Glutamatergic neuron (in vitro differentiated cells): ENCODE data around the gene FBXO31. TPM values are rescaled to one million over a fixed set of nuclear protein-coding genes. Genes with fewer than 3 reads are reported as not detected.

Source experiments
- DNase-seq: peaks from one replicate; pipeline ENCODE4 v3.0.0; 2022
- H3K27ac Mint-ChIP-seq: one replicate; pipeline ENCODE4 v1.8.0; 2020; ENCODE audit warnings: mild to moderate bottlenecking, mixed read lengths, inconsistent platforms; ENCODE audit not compliant: unreplicated experiment
- H3K27me3 Mint-ChIP-seq: one replicate; pipeline ENCODE4 v1.8.0; 2020; ENCODE audit warnings: mild to moderate bottlenecking, moderate library complexity, mixed read lengths, inconsistent platforms; ENCODE audit not compliant: unreplicated experiment
- H3K36me3 Mint-ChIP-seq: one replicate; pipeline ENCODE4 v1.8.0; 2020; ENCODE audit warnings: mild to moderate bottlenecking, mixed read lengths, inconsistent platforms; ENCODE audit not compliant: unreplicated experiment
- H3K4me1 Mint-ChIP-seq: one replicate; pipeline ENCODE4 v1.8.0; 2020; ENCODE audit warnings: mild to moderate bottlenecking, low read depth, mixed read lengths, inconsistent platforms; ENCODE audit not compliant: unreplicated experiment
- H3K4me3 Mint-ChIP-seq: one replicate; pipeline ENCODE4 v1.8.0; 2020; ENCODE audit warnings: mild to moderate bottlenecking, mixed read lengths, inconsistent platforms; ENCODE audit not compliant: unreplicated experiment
- H3K9me3 Mint-ChIP-seq: one replicate; pipeline ENCODE4 v1.8.0; 2020; ENCODE audit warnings: mild to moderate bottlenecking, moderate library complexity, mixed read lengths, inconsistent platforms; ENCODE audit not compliant: unreplicated experiment
- CTCF ChIP-seq: fragments of 200-600 bp; sonication (generic); IDR thresholded peaks from one replicate; pipeline ENCODE4 v1.5.0; 2021; ENCODE audit not compliant: partially characterized antibody, unreplicated experiment
- total RNA-seq: library from RNA; stranded (reverse); fragmentation: NEBNext Ultra II Directional; extraction: Animal tissue kit (Norgen Biotek cat#: 25700); gene quantifications from one replicate; pipeline ENCODE4 v1.2.1, GENCODE V29; 2021; ENCODE audit not compliant: unreplicated experiment

Gene FBXO31
- total RNA-seq, 1 donor from 2014 or later = 66.7 TPM

- H3K9me3 Mint-ChIP-seq = peaks cover 6% of the 10 kb centered on the region
- H3K36me3 Mint-ChIP-seq = no peaks in the 10 kb centered on the region
- TF ChIP-seq CTCF = no peak
- H3K27ac Mint-ChIP-seq = no peak overlapping the region
- peaks cover 22% of the 10 kb centered on the region for H3K4me1 Mint-ChIP-seq
- H3K27me3 Mint-ChIP-seq = peaks cover 9% of the 10 kb centered on the region
- no peak overlapping the region for H3K4me3 Mint-ChIP-seq
- peak; percentile 7 for DNase-seq
Observed at GRCh38 chr16:87327798-87328495, 55.6 kb downstream of the FBXO31 start.

- Mint-ChIP-seq H3K9me3 (peaks cover 8% of the 10 kb centered on the region), H3K27ac (peak overlapping the region; percentile 68), H3K4me3 (peak overlapping the region; percentile 47), H3K27me3 (peaks cover 14% of the 10 kb centered on the region), H3K36me3 (no peaks in the 10 kb centered on the region), H3K4me1 (peaks cover 29% of the 10 kb centered on the region)
- TF ChIP-seq CTCF = no peak
- DNase-seq = no peak
Observed at GRCh38 chr16:87326151-87326571, 57.4 kb downstream of the FBXO31 start.

DNA sequence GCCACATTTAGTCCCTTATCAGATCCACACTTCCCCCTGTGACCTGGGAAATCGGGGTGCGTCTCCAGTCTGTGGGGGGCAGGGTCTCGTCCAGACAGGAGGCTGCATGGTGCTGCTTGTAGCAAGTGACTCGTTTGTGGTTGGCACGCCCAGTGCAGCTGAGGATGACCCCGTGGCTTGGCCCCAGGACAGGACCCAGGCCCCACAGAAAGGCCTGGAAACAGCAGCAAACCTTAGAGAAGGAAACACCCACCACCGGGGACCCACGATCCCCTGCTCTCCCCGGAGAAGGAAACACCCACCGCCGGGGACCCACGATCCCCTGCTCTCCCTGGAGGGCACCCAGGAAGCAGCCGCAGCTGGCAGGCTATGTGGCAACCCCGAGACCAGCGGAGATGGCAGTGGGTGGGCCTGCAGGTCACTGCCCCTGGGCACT is 58.1 kb downstream of the FBXO31 start:
- DNase-seq = no peak
- Mint-ChIP-seq H3K36me3 (no peaks in the 10 kb centered on the region), H3K4me1 (peaks cover 30% of the 10 kb centered on the region), H3K9me3 (peaks cover 7% of the 10 kb centered on the region), H3K27ac (peak overlapping the region; percentile 82), H3K4me3 (no peak overlapping the region), H3K27me3 (peaks cover 10% of the 10 kb centered on the region)
- TF ChIP-seq CTCF = no peak

DNA sequence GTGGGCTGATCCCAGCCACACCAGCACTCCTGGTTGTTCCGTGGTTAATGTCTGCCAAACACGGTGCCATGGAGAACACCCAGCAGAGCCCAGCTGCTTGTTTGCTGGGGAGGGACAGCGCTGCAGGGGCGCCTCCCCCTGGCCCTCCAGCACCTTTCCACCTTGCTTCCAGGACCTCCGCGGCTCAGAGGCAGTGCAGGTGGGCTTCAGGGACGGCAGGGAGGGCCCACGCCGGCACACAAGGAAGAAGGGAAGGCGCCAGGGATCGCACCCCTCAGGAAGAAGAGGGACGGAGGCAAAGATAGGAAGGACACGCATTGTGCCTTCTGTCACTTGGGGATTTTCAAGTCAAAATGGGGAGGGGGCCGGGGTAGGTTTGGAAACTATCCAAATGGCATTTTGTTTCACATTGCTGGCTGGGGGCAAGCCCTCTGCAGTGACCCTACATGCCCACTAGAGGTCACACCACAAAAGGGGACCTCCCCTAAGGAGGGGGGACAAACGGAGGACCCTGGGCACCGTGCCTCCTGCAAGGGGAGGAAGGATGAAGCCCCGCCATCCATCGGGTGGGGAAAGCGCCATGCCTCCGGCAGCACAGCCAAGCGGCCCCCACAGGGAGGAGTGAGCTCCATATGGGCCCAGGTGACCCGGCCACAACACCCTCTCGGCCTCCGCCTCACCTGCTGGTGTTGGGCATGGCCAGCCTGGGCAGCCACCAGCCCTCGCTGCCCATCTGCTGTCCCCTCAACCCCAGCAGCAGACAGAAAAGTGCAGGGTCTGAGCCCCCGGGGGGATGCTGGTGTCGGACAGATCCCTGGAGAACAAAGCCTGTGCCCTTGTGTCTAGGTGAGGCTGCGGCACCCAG is 58.9 kb downstream of the FBXO31 start:
- peak overlapping the region; percentile 48 for H3K27ac Mint-ChIP-seq
- H3K4me3 Mint-ChIP-seq = peak overlapping the region; percentile 42
- H3K4me1 Mint-ChIP-seq = peaks cover 30% of the 10 kb centered on the region
- H3K9me3 Mint-ChIP-seq = peaks cover 6% of the 10 kb centered on the region
- no peaks in the 10 kb centered on the region for H3K36me3 Mint-ChIP-seq
- H3K27me3 Mint-ChIP-seq = peaks cover 9% of the 10 kb centered on the region
- TF ChIP-seq CTCF = peak; percentile 89
- peak; percentile 75 for DNase-seq
